K562 (cell line): Measurements from ENCODE around the gene EIF4E3. TPM values are rescaled to one million over a fixed set of nuclear protein-coding genes. Genes with fewer than 3 reads are reported as not detected.

Source experiments
- ATAC-seq: fragments of 200-7000 bp; cut with Tn5 transposase; 3 replicates; pipeline ENCODE4 v1.9.1; 2020; ENCODE audit warnings: moderate library complexity
- BruUV-seq: library from RNA; stranded (reverse); fragments of 400-500 nt; replicated peaks from 2 replicates; lab custom pipeline; 2021; lab: Mats Ljungman, UMichigan
- CTCF ChIA-PET: fragments of 300-600 bp; formaldehyde crosslinking; extraction: SDS; loops from one replicate; lab custom pipeline; 2021; ENCODE audit warnings: low intra/inter-chr PET ratio; lab: Yijun Ruan, JAX
- POLR2A ChIA-PET: fragments of 300-600, 350-650 bp; sonication (Branson Sonifier 250); formaldehyde crosslinking; extraction: SDS; loops from one replicate; lab custom pipeline; 2021; ENCODE audit warnings: antibody characterized with exemption, inconsistent platforms; lab: Yijun Ruan, JAX
- DNase-seq, 4 experiments: peaks; one replicate each; pipeline versions ENCODE4 v3.0.0 to v3.0.0-alpha.2; 2011 to 2018; ENCODE audit warnings: low spot score in 3 of 4, mixed read lengths in 3 of 4; ENCODE audit errors: extremely low read depth in 1 of 4
- FAIRE-seq: peaks from 2 replicates; lab custom pipeline; 2011; peaks lifted over from hg19 to GRCh38; lab: Jason Lieb, UNC
- H2AFZ ChIP-seq: 2 replicates; pipeline ENCODE4 v1.6.0; 2011; ENCODE audit warnings: low read depth, low read length, control low read depth, inconsistent platforms
- H3K27ac ChIP-seq: fragments of 200-600 bp; 3 replicates; pipeline ENCODE4 v1.8.0; 2011; ENCODE audit warnings: low read depth, mild to moderate bottlenecking, control low read depth, inconsistent platforms, low read length, moderate library complexity, mixed read lengths; ENCODE audit errors: extremely low read depth
- H3K27me3 ChIP-seq, 2 experiments: fragments of 300-600 bp in 1 of 2; 2 replicates in 1 of 2; 3 replicates in 1 of 2; pipeline versions ENCODE4 v1.6.0 to v1.8.0; 2011; ENCODE audit warnings: inconsistent platforms in 2 of 2, low read length in 2 of 2, mild to moderate bottlenecking in 1 of 2, mixed read lengths in 1 of 2, moderate library complexity in 1 of 2; ENCODE audit not compliant: control insufficient read depth in 2 of 2, insufficient read depth in 2 of 2
- H3K36me3 ChIP-seq: fragments of 300-600 bp; 3 replicates; pipeline ENCODE4 v1.8.0; 2011; ENCODE audit warnings: mild to moderate bottlenecking, low read length, inconsistent platforms; ENCODE audit not compliant: control insufficient read depth, insufficient read depth
- H3K4me1 ChIP-seq, 2 experiments: fragments of 200-600 bp in 1 of 2; replicated peaks in 1 of 2; 2 replicates in 1 of 2; 3 replicates in 1 of 2; pipeline versions ENCODE4 v1.5.1 to v1.8.0; 2011; ENCODE audit warnings: inconsistent platforms in 2 of 2, low read length in 2 of 2, mild to moderate bottlenecking in 1 of 2, mixed read lengths in 1 of 2, moderate library complexity in 1 of 2; ENCODE audit not compliant: control insufficient read depth in 2 of 2, insufficient read depth in 2 of 2
- H3K4me2 ChIP-seq: 2 replicates; pipeline ENCODE4 v1.6.1; 2011; ENCODE audit warnings: low read length, control low read depth, inconsistent platforms, mixed read lengths; ENCODE audit not compliant: insufficient read depth
- H3K4me3 ChIP-seq: fragments of 200-600 bp; sonication (generic), shearing (Covaris generic); 2 replicates; pipeline ENCODE4 v1.5.1; 2016; ENCODE audit warnings: control low read depth, inconsistent platforms
- H3K79me2 ChIP-seq: fragments of 200-600 bp; 3 replicates; pipeline ENCODE4 v1.8.0; 2011; ENCODE audit warnings: low read length, inconsistent platforms; ENCODE audit not compliant: control insufficient read depth, insufficient read depth
- H3K9ac ChIP-seq, 2 experiments: 2 replicates each; pipeline versions ENCODE4 v1.6.0 to v1.6.1; 2011; ENCODE audit warnings: low read depth in 2 of 2, low read length in 2 of 2, control low read depth in 1 of 2, inconsistent platforms in 1 of 2, mild to moderate bottlenecking in 1 of 2, mixed read lengths in 1 of 2; ENCODE audit not compliant: insufficient read depth in 1 of 2
- H3K9me1 ChIP-seq: one replicate; pipeline ENCODE4 v1.6.0; 2011; ENCODE audit warnings: inconsistent platforms, mild to moderate bottlenecking, low read length, moderate library complexity; ENCODE audit not compliant: control insufficient read depth, insufficient read depth
- H3K9me3 ChIP-seq: replicated peaks from 2 replicates; pipeline ENCODE4 v1.5.1; 2011; ENCODE audit warnings: low read depth, low read length, inconsistent platforms; ENCODE audit not compliant: control insufficient read depth, insufficient read depth
- H4K20me1 ChIP-seq: replicated peaks from 2 replicates; pipeline ENCODE4 v1.6.1; 2011; ENCODE audit warnings: low read length, inconsistent platforms, mixed read lengths; ENCODE audit not compliant: control insufficient read depth, insufficient read depth
- CBX2 ChIP-seq: fragments of 200-600 bp; sonication (generic); IDR thresholded peaks from one replicate; pipeline ENCODE4 v1.6.1; 2012; ENCODE audit warnings: mild to moderate bottlenecking, low read length, inconsistent platforms; ENCODE audit not compliant: insufficient read depth, poor library complexity, severe bottlenecking
- CBX8 ChIP-seq: fragments of 200-600 bp; sonication (generic); IDR thresholded peaks from 2 replicates; pipeline ENCODE4 v1.6.1; 2012; ENCODE audit warnings: borderline replicate concordance, mixed run types, low read depth, mild to moderate bottlenecking, moderate library complexity, mixed read lengths, low read length, control low read depth, inconsistent platforms; ENCODE audit not compliant: poor library complexity, severe bottlenecking; ENCODE audit errors: extremely low read depth
- HNRNPUL1 ChIP-seq: fragments of 200-400 bp; formaldehyde crosslinking; IDR thresholded peaks from 2 replicates; pipeline ENCODE4 v1.6.1; 2017; ENCODE audit warnings: low read length
- ZFP30 ChIP-seq: fragments of 250-450 bp; sonication (Bioruptor Pico); IDR thresholded peaks from 2 replicates; pipeline ENCODE4 v1.8.0; 2022; ENCODE audit warnings: moderate library complexity, mild to moderate bottlenecking, inconsistent platforms, borderline replicate concordance
- in situ Hi-C: fragments of 300-500 bp; cut with MboI; formaldehyde crosslinking; loops from 4 replicates; pipeline ENCODE4 v1.15.0; 2018; ENCODE audit warnings: inconsistent platforms, mixed read lengths
- intact Hi-C: fragments of 100-400 bp; cut with micrococcal nuclease; formaldehyde crosslinking; loops from 2 replicates; pipeline ENCODE4 v1.14.2; 2022
- polyA plus RNA-seq, 8 experiments: library from polyadenylated mRNA; depleted of rRNA in 4 of 8; stranded (reverse) in 5 of 8; unstranded in 3 of 8; fragments of >200 nt; fragmentation: Nextera tagmentation in 2 of 8; fragmentation: Illumina TruSeq in 1 of 8; extraction: Ambion mirVana in 2 of 8; extraction: Trizol in 1 of 8; gene quantifications; 2 replicates each; pipeline versions ENCODE4 v1.2.1 to v1.2.3, GENCODE V29; 2011 to 2014; ENCODE audit warnings: inconsistent platforms in 1 of 8, missing spikeins in 1 of 8
- total RNA-seq, 7 experiments: library from RNA; depleted of rRNA in 6 of 7; stranded (reverse); fragments of >200 nt in 6 of 7; fragmentation: Illumina TruSeq in 2 of 7; extraction: Trizol in 2 of 7; gene quantifications; 2 replicates each; pipeline versions ENCODE4 v1.2.1 to v1.2.3, GENCODE V29; 2011 to 2021; ENCODE audit warnings: low replicate concordance in 1 of 7
- TF ChIP-seq, protein P1 (sequence below), 2 experiments: fragments of 450-650 bp in 1 of 2; IDR thresholded peaks; 2 replicates each; pipeline ENCODE4 v1.6.1; 2011 to 2017; ENCODE audit warnings: low read depth in 2 of 2, antibody characterized with exemption in 1 of 2, borderline replicate concordance in 1 of 2, low read length in 1 of 2, mild to moderate bottlenecking in 1 of 2, mixed read lengths in 1 of 2; ENCODE audit not compliant: control insufficient read depth in 1 of 2

EIF4E3 gene
- total and polyA plus RNA-seq, 9 of the 15 experiments (the other 6 are each of a cell fraction or from before 2014, with no cell fraction given): 0.18 to 2.5 (median 1.1) TPM

GRCh38 chr3:71724584-71725270 lies 475 bp downstream of the EIF4E3 start (continued):
- TF ChIP-seq, protein P1, sequence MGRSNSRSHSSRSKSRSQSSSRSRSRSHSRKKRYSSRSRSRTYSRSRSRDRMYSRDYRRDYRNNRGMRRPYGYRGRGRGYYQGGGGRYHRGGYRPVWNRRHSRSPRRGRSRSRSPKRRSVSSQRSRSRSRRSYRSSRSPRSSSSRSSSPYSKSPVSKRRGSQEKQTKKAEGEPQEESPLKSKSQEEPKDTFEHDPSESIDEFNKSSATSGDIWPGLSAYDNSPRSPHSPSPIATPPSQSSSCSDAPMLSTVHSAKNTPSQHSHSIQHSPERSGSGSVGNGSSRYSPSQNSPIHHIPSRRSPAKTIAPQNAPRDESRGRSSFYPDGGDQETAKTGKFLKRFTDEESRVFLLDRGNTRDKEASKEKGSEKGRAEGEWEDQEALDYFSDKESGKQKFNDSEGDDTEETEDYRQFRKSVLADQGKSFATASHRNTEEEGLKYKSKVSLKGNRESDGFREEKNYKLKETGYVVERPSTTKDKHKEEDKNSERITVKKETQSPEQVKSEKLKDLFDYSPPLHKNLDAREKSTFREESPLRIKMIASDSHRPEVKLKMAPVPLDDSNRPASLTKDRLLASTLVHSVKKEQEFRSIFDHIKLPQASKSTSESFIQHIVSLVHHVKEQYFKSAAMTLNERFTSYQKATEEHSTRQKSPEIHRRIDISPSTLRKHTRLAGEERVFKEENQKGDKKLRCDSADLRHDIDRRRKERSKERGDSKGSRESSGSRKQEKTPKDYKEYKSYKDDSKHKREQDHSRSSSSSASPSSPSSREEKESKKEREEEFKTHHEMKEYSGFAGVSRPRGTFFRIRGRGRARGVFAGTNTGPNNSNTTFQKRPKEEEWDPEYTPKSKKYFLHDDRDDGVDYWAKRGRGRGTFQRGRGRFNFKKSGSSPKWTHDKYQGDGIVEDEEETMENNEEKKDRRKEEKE (IDR thresholded peaks at IDR 0.05; ENCODE audit: borderline replicate concordance in 1 of 2, control insufficient read depth in 1 of 2, low read depth in 2 of 2, low read length in 1 of 2): no peak
- TF ChIP-seq ZFP30 (CRISPR knock-in tag): no peak

DNA sequence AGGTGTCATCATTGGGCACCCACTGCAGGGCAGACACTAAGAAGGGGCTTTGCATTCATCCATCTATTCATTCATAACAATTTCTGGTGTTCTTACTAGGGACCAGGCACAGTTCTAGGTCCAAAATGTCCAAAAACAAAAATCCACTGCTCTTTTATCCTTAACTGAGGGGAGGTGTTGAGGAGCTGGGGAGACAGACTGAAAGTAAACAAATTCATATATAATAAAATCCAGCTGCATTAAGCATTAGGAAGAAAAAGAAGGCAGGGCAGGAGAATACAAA lies 1.1 kb downstream of the EIF4E3 start:
- ATAC-seq: no peak
- no peak for DNase-seq
- POLR2A ChIA-PET: interaction anchor here (1.2 kb wide), 1 partner anchor 25 kb away, joined by 3 read pairs; no protein-coding TSS in a partner anchor
- TSS peak; percentile 64 for BruUV-seq
- peaks cover 0 to 11% of the 10 kb centered on the region in 2 experiments; a peak in 3 of 5 replicates for H3K4me1 ChIP-seq
- TF ChIP-seq HNRNPUL1 (no peak), CBX2 (peak; percentile 84), CBX8 (peak; percentile 89)
- TF ChIP-seq, all 486 proteins: peak for 2
- Histone ChIP-seq H3K27me3 (peaks cover 12 to 28% of the 10 kb centered on the region in 2 experiments), H3K4me3 (no peak overlapping the region), H3K4me2 (peak overlapping the region; percentile 87; the same call in 1 of the 2 replicates), H3K9me1 (no peaks in the 10 kb centered on the region), H3K36me3 (no peaks in the 10 kb centered on the region), H4K20me1 (no peaks in the 10 kb centered on the region), H2AFZ (no peak overlapping the region), H3K9me3 (no peaks in the 10 kb centered on the region), H3K27ac (no peak overlapping the region), H3K9ac (no peak overlapping the region), H3K79me2 (no peaks in the 10 kb centered on the region)
- in situ Hi-C loops (loop anchor here (25.0 kb wide), 1 partner anchor 1363 kb away; no protein-coding TSS in a partner anchor), intact Hi-C loops (no loop called here)
- CTCF ChIA-PET: no interaction called here
- FAIRE-seq: no peak
